Endometrium (tissue), 2 donors: ENCODE results near the gene ERO1A.
"Not testable (repeated sequence)": the region's sequence is repeated elsewhere in the genome, so short reads cannot be mapped to it uniquely, and the experiment has no call there.

Source experiments
- FAIRE-seq: peaks from 2 replicates; lab custom pipeline; 2012; peaks lifted over from hg19 to GRCh38; lab: Jason Lieb, UNC
- donor health status: control.
- donor health status: control.

ERO1A gene

GRCh38 chr14:52695481-52696091 lies at the start of gene ERO1A:
ERO1A (minus strand) TSS chr14:52695558; CDS start chr14:52695481, 77 bp downstream.
- no peak for FAIRE-seq

- no peak for FAIRE-seq
Measured at GRCh38 chr14:52741865-52742264, 46.5 kb upstream of the ERO1A start.

- FAIRE-seq, result no peak
Measured at GRCh38 chr14:52740751-52741150, 45.4 kb upstream of the ERO1A start.

GRCh38 chr14:52738409-52738808 lies 43.1 kb upstream of the ERO1A start:
- no peak for FAIRE-seq

- no peak for FAIRE-seq
Measured at GRCh38 chr14:52735921-52736489, 40.6 kb upstream of the ERO1A start.

GRCh38 chr14:52733824-52734223 lies 38.5 kb upstream of the ERO1A start:
- no peak for FAIRE-seq

GRCh38 chr14:52730709-52731111 lies 35.4 kb upstream of the ERO1A start:
- no peak for FAIRE-seq

GRCh38 chr14:52729925-52730708 lies 34.8 kb upstream of the ERO1A start, which contains the start of gene STYX:
STYX (plus strand) TSS chr14:52730166; CDS start chr14:52730475, 309 bp downstream.
- no peak for FAIRE-seq

- FAIRE-seq, result peak; percentile 78
Measured at GRCh38 chr14:52729585-52729924, 34.2 kb upstream of the ERO1A start.

GRCh38 chr14:52729035-52729434 lies 33.7 kb upstream of the ERO1A start:
- not testable (repeated sequence) for FAIRE-seq

GRCh38 chr14:52727509-52727908 lies 32.2 kb upstream of the ERO1A start:
- FAIRE-seq, result peak; percentile 58

- no peak for FAIRE-seq
Measured at GRCh38 chr14:52724360-52724644, 28.9 kb upstream of the ERO1A start.

- no peak for FAIRE-seq
Measured at GRCh38 chr14:52723514-52724359, 28.4 kb upstream of the ERO1A start.

GRCh38 chr14:52716155-52716554 lies 20.8 kb upstream of the ERO1A start:
- FAIRE-seq, result no peak

- no peak for FAIRE-seq
Measured at GRCh38 chr14:52711666-52712065, 16.3 kb upstream of the ERO1A start.

GRCh38 chr14:52706724-52707706 lies 11.7 kb upstream of the ERO1A start, which contains the start of gene PSMC6:
PSMC6 (plus strand) TSS chr14:52707200; CDS start chr14:52707220, 20 bp downstream.
- no peak for FAIRE-seq

- FAIRE-seq, result no peak
Measured at GRCh38 chr14:52706286-52706685, 10.9 kb upstream of the ERO1A start.

GRCh38 chr14:52703664-52704063 lies 8.3 kb upstream of the ERO1A start:
- no peak for FAIRE-seq

- no peak for FAIRE-seq
Measured at GRCh38 chr14:52703225-52703624, 7.9 kb upstream of the ERO1A start.

- FAIRE-seq, result no peak
Measured at GRCh38 chr14:52701223-52701622, 5.9 kb upstream of the ERO1A start.

- no peak for FAIRE-seq
Measured at GRCh38 chr14:52700701-52701172, 5.4 kb upstream of the ERO1A start.
